HG02759 (cell line): ENCODE measurements around the gene B2M.
"Not testable (repeated sequence)": the region's sequence is repeated elsewhere in the genome, so short reads cannot be mapped to it uniquely, and the experiment has no call there.

ENCODE experiments used
- ATAC-seq: cut with Tn5 transposase; IDR thresholded peaks from one replicate; pipeline ENCODE4 v1.9.1; 2021; ENCODE audit warnings: mild to moderate bottlenecking, moderate library complexity; ENCODE audit not compliant: unreplicated experiment

Gene B2M

DNA sequence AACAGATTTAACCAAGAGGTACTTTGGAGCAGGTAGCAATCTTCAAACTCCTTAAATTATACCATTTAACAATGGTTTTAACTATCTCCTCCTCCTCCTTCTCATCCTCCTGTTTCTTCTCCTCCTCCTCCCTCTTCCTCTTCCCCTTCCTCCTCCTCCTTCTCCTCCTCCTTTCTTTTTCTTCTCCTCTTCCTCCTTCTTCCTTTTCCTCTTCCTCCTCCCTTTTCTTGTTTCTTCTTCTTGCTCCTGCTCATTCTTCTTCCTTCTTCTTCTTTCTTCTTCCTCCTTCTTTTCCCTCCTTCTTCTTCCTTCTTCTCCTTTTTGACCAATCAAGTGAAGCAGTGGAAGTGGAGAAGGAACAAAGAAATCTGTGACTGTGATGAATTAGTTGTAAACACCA is 14.3 kb upstream of the B2M start:
- ATAC-seq, result no peak

GRCh38 chr15:44698641-44699040 is 12.7 kb upstream of the B2M start:
- no peak for ATAC-seq

DNA sequence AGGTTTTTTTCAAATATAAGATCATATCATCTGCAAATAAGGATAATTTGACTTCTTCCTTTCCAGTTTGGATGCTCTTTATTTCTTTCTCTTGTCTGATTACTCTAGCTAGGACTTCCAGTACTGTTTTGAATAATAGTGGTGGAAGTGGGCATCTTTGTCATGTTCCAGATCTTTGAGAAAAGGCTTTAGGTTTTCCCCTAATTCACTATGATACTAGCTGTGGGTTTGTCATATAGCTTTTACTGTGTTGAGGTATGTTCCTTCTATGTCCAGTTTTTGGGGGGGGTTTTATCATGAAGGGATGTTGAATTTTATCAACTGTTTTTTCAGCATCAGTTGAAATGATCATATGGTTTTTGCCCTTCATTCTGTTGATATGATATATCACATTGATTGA is 10.6 kb upstream of the B2M start:
- not testable (repeated sequence) for ATAC-seq

- ATAC-seq, result no peak
Measured at GRCh38 chr15:44705986-44706385, 5.3 kb upstream of the B2M start.

GRCh38 chr15:44706401-44706800 is 4.9 kb upstream of the B2M start:
- no peak for ATAC-seq

DNA sequence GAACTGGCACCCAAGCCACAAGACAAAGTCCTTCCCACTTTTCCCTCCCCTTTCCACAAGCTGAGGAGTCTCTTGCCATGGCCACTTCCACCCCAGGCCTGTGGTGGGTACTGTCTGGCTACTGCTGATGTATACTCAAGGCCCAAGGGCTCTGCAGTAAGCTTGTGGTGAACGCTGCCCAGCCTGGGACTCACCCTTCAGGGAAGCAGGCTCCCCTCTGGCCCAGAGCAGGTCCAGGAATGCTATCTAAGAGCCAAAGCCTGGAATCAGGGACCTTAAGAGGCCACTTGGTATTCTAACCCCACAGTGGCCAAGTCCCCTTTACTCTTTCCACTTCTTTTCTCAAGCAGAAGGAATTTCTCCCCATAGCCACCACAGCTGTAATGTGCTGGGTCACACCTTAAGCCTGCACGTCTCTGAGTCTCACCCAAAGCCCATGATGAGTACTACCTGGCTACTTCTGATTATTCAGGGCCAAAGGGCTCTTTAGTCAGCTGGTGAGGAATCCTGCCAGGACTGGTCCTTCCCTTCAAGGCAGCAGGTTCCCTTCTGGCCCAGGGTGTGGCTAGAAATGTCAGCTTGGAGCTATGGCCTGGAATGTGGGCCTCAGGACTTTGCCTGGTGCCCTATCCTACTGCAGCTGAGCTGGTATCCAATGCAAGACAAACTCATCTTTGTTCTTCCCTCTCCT is 4.2 kb upstream of the B2M start:
- ATAC-seq, result no peak

DNA sequence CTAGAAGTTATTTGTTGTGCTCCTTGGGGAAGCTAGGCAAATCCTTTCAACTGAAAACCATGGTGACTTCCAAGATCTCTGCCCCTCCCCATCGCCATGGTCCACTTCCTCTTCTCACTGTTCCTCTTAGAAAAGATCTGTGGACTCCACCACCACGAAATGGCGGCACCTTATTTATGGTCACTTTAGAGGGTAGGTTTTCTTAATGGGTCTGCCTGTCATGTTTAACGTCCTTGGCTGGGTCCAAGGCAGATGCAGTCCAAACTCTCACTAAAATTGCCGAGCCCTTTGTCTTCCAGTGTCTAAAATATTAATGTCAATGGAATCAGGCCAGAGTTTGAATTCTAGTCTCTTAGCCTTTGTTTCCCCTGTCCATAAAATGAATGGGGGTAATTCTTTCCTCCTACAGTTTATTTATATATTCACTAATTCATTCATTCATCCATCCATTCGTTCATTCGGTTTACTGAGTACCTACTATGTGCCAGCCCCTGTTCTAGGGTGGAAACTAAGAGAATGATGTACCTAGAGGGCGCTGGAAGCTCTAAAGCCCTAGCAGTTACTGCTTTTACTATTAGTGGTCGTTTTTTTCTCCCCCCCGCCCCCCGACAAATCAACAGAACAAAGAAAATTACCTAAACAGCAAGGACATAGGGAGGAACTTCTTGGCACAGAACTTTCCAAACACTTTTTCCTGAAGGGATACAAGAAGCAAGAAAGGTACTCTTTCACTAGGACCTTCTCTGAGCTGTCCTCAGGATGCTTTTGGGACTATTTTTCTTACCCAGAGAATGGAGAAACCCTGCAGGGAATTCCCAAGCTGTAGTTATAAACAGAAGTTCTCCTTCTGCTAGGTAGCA is 851 bp upstream of the B2M start:
- no peak for ATAC-seq

DNA sequence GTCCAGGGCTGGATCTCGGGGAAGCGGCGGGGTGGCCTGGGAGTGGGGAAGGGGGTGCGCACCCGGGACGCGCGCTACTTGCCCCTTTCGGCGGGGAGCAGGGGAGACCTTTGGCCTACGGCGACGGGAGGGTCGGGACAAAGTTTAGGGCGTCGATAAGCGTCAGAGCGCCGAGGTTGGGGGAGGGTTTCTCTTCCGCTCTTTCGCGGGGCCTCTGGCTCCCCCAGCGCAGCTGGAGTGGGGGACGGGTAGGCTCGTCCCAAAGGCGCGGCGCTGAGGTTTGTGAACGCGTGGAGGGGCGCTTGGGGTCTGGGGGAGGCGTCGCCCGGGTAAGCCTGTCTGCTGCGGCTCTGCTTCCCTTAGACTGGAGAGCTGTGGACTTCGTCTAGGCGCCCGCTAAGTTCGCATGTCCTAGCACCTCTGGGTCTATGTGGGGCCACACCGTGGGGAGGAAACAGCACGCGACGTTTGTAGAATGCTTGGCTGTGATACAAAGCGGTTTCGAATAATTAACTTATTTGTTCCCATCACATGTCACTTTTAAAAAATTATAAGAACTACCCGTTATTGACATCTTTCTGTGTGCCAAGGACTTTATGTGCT is 527 bp downstream of the B2M start:
- ATAC-seq, result peak; percentile 16

GRCh38 chr15:44712346-44713005 is 1.2 kb downstream of the B2M start:
- ATAC-seq, result peak; percentile 24

GRCh38 chr15:44713006-44713966 is 2.0 kb downstream of the B2M start:
- ATAC-seq, result no peak

GRCh38 chr15:44715142-44715796 is 4.0 kb downstream of the B2M start:
- no peak for ATAC-seq

- ATAC-seq, result no peak
Measured at GRCh38 chr15:44715797-44716334, 4.5 kb downstream of the B2M start.

DNA sequence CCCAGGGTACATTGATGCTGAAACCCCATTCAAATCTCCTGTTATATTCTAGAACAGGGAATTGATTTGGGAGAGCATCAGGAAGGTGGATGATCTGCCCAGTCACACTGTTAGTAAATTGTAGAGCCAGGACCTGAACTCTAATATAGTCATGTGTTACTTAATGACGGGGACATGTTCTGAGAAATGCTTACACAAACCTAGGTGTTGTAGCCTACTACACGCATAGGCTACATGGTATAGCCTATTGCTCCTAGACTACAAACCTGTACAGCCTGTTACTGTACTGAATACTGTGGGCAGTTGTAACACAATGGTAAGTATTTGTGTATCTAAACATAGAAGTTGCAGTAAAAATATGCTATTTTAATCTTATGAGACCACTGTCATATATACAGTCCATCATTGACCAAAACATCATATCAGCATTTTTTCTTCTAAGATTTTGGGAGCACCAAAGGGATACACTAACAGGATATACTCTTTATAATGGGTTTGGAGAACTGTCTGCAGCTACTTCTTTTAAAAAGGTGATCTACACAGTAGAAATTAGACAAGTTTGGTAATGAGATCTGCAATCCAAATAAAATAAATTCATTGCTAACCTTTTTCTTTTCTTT is 5.8 kb downstream of the B2M start:
- ATAC-seq, result no peak

GRCh38 chr15:44718180-44718926 is 7.0 kb downstream of the B2M start:
- ATAC-seq, result no peak

DNA sequence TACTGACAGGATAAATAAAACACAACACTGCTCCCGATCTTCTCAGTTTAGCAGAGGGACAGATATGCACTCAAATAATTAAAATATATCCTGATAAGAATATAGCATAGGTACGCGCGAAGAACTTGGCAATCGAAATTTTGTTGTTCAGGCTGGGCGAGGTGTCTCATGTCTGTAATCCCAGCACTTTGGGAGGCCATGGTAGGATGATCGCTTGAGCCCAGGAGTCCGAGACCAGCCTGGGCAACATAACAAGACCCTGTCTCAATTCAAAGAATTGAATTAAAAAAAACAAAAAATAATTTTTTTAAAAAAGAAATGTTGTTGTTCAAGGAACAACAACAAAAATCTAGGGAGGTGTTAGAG is 7.6 kb downstream of the B2M start:
- ATAC-seq, result no peak

DNA sequence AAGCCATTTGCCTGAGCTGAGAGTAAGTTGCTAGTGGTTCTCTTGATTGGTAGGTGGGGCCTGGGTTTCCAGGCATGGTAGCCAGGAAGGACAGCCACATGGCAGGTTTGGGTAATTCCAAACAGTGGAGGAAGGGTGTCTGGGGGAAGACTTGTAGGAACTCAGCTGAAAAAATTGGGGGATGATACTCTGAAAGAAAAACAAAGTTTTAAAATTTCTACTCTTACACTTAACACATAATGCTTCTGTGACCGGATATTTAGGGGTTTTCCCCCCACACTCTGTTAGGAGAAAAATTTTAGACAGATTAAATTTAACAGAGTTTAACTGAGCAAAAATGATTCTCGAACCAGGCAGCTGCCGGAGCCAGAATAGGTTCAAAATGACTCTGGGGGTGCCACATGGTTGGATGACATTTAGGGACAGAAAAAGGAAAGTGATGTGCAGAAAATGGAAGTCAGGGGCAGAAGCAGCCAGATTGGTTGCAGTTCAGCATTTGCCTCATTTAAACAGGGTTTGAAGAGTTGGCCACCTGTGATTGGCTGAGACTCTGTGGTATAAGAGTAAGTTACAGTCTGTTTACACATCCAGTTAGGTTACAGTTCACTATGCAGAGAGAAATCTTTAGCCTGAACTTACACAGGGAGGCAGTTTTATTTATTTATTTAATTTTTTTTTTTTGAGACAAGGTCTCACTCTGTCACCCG is 8.1 kb downstream of the B2M start:
- ATAC-seq, result peak; percentile 37

DNA sequence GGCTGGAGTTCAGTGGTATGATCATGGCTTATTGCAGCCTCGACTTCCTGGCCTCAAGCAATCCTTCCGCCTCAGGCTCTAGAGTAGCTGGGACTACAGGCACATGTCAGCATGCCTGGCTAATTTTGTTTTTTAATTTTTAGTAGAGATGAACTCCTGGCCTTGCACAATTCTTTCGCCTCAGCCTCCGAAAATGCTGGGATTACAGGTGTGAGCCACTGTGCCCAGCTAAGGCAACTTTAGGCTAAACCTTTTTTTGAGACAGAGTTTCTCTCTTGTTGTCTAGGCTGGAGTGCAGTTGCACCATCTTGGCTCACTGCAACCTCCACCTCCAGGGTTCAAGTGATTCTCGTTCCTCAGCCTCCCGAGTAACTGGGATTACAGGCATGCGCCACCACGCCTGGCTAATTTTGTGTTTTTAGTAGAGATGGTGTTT is 8.7 kb downstream of the B2M start:
- ATAC-seq, result not testable (repeated sequence)
